ENCODE data around the gene SENP6.

DNA sequence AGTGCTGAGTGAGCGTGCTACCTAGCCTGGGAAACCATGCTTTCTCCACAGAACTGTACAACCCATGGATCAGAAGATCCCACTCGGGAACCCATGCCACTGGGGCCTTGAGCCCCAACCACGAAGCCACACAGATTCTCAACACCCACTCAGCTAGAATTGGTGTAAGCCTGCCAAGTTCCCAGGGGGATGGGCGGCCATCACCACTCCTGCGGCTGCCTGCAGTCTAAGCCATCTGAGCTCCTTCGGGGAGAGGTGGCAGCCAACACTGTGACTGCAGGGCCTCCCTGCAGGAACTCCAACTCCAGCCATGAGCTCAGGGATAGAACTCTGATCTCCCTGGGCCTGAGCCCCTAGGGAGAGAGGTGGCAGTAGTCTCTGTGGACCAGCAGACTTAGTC lies 33.6 kb upstream of the SENP6 start:
- TF ChIP-seq ZNF384 (IDR thresholded peaks at IDR 0.05) = no peak
- TF ChIP-seq BHLHE40 (IDR thresholded peaks at IDR 0.05; ENCODE audit: borderline replicate concordance) = no peak
- TF ChIP-seq SP1 (IDR thresholded peaks at IDR 0.05) = no peak
- no peak for TF ChIP-seq FOXK2 (IDR thresholded peaks at IDR 0.05)
- TF ChIP-seq TARDBP (IDR thresholded peaks at IDR 0.05) = no peak
- no peak for TF ChIP-seq LEF1 (IDR thresholded peaks at IDR 0.05; ENCODE audit: borderline replicate concordance)
- no peak for TF ChIP-seq NFRKB (IDR thresholded peaks at IDR 0.05)
- no peak for TF ChIP-seq ELF4 (IDR thresholded peaks at IDR 0.05)
- TF ChIP-seq CTBP1 (IDR thresholded peaks at IDR 0.05; ENCODE audit: borderline replicate concordance) = no peak
- no peak for TF ChIP-seq ARNT (IDR thresholded peaks at IDR 0.05)
- no peak for TF ChIP-seq SUZ12 (IDR thresholded peaks at IDR 0.05)
- TF ChIP-seq HDGF (IDR thresholded peaks at IDR 0.05; ENCODE audit: borderline replicate concordance) = no peak
- TF ChIP-seq FOXA1 (IDR thresholded peaks at IDR 0.05) = no peak
- no peak for TF ChIP-seq FOXM1 (IDR thresholded peaks at IDR 0.05; ENCODE audit: borderline replicate concordance)

All from HEK293T (cell line).